Activated naive CD8-positive, alpha-beta T cell treated with anti-CD3 and anti-CD28 coated beads for 36 hours (primary cell): ENCODE measurements around the gene SRSF5. TPM values are rescaled to one million over a fixed set of nuclear protein-coding genes. Genes with fewer than 3 reads are reported as not detected.
A peak's percentile ranks its signal among the peaks of the same experiment; 100 is the strongest.
"Not testable (repeated sequence)": the region's sequence is repeated elsewhere in the genome, so short reads cannot be mapped to it uniquely, and the experiment has no call there.

Source experiments
- DNase-seq: peaks from one replicate; pipeline ENCODE4 v3.0.0; 2021
- H3K27ac Mint-ChIP-seq: one replicate; pipeline ENCODE4 v1.8.0; 2022; ENCODE audit warnings: mild to moderate bottlenecking, moderate library complexity, mixed read lengths
- H3K27me3 Mint-ChIP-seq: one replicate; pipeline ENCODE4 v1.8.0; 2022; ENCODE audit warnings: mild to moderate bottlenecking, mixed read lengths
- H3K36me3 Mint-ChIP-seq: one replicate; pipeline ENCODE4 v1.8.0; 2021; ENCODE audit warnings: mild to moderate bottlenecking, mixed read lengths
- H3K4me1 Mint-ChIP-seq: one replicate; pipeline ENCODE4 v1.8.0; 2021; ENCODE audit warnings: mixed read lengths
- H3K4me3 Mint-ChIP-seq: one replicate; pipeline ENCODE4 v1.8.0; 2022; ENCODE audit warnings: mild to moderate bottlenecking, moderate library complexity, mixed read lengths
- H3K9me3 Mint-ChIP-seq: one replicate; pipeline ENCODE4 v1.8.0; 2022; ENCODE audit warnings: mixed read lengths
- total RNA-seq, 2 experiments: library from RNA; stranded (reverse); gene quantifications; one replicate each; pipeline ENCODE4 v1.2.3, GENCODE V29; 2021

Gene SRSF5
- 100 to 1,000 TPM; 310 to 318 TPM for total RNA-seq

DNA sequence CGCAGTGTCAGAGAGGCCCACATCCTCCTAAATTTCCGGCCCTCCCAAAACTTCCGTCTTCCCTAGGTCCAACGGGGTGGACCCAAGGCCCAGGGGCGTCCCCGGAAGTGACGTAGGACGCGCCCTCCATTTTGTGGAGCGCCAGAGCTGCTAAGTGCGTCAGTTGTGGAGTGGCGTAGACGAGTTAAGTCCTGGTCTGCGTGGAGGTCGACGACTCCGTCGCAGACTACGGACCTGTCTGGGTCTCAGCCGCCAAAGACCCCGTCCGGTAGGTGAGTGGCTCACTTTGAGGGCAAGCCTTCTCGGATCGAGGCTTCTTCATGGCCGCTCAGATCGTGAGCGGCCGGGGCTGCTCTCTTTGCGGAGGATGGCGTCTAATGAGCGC lies at the start of gene SRSF5:
TSS of gene SRSF5 (plus strand) at position 159 of the 385 bp plus-strand sequence. CDS start 1,015 bp downstream, outside the sequence.
- peak within 1 kb of the TSS; percentile 100 for H3K27ac Mint-ChIP-seq
- H3K36me3 Mint-ChIP-seq, result peaks cover 51% of the 10 kb centered on the region
- peaks cover 11% of the 10 kb centered on the region for H3K27me3 Mint-ChIP-seq
- peaks cover 10% of the 10 kb centered on the region for H3K9me3 Mint-ChIP-seq
- H3K4me3 Mint-ChIP-seq, result peak within 1 kb of the TSS; percentile 95
- H3K4me1 Mint-ChIP-seq, result peaks cover 65% of the 10 kb centered on the region
- DNase-seq, result peak; percentile 91

DNA sequence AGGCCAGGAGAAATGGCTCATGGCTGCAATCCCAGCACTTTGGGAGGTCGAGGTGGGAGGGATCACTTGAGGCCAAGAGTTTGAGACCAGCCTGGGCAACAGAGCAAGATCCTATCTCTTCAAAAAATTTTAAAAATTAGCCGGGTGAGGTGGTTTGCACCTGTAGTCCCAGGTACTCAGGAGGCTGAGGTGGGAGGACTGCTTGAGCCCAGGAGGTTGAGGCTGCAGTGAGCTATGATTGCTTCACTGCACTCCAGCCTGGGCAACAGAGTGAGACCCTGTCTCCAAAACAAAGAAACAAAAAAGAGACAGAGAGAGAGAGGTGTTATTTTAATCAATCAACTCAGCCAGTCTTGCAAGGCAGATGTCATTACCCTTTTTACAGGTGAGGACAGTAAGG lies 48.3 kb upstream of the SRSF5 start:
- DNase-seq, H3K27me3 Mint-ChIP-seq, H3K9me3 Mint-ChIP-seq, H3K27ac Mint-ChIP-seq, H3K4me3 Mint-ChIP-seq: not testable (repeated sequence)
- Mint-ChIP-seq H3K36me3 (peaks cover 12% of the 10 kb centered on the region), H3K4me1 (peaks cover 20% of the 10 kb centered on the region)

DNA sequence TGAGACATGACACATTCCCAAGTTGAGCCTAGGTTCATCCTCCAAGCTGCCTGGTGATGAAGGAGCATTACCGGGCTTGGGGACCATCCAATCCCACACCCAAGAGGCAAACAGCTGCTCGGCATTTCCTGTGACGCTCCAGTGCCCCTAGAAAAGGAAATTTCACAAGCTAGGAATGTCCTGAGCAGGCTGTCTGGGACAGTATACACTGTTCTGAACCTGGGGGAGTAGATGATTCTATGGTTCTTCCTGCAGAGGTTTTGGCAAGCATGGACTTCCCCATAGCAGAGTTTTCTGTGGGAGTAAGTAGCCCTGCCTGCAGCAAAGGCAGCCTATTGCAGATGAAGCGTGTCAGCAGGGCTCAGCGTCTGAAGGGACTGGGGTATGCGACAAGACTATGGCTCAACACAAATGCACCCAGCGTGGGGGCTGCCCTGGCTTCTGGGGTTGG lies 47.4 kb upstream of the SRSF5 start:
- Mint-ChIP-seq H3K4me1 (peaks cover 17% of the 10 kb centered on the region), H3K36me3 (peaks cover 10% of the 10 kb centered on the region), H3K27me3 (no peaks in the 10 kb centered on the region), H3K9me3 (no peaks in the 10 kb centered on the region), H3K4me3 (no peak overlapping the region), H3K27ac (no peak overlapping the region)
- no peak for DNase-seq

DNA sequence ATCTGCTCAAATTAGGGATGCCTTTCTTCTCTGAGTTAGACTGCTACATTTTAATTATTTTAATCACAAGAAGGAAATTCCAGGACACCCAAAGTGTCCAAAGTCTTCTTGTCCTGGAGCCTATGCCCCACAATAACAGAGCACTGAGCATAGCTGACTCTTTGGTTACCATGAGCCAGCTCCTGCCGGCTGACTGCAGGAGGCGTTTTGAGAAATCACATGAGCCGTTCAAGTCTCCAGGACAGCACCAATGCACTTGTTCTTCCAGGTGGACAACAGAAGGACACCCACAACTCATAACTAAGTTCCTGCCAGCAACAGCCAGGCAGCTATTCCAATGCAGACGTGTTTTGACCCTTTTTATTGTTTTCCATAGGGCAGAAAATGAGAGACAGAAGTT lies 46.0 kb upstream of the SRSF5 start:
- Mint-ChIP-seq H3K36me3 (peaks cover 2% of the 10 kb centered on the region), H3K4me1 (peaks cover 12% of the 10 kb centered on the region), H3K27me3 (no peaks in the 10 kb centered on the region), H3K4me3 (no peak overlapping the region), H3K9me3 (no peaks in the 10 kb centered on the region), H3K27ac (no peak overlapping the region)
- DNase-seq, result no peak

DNA sequence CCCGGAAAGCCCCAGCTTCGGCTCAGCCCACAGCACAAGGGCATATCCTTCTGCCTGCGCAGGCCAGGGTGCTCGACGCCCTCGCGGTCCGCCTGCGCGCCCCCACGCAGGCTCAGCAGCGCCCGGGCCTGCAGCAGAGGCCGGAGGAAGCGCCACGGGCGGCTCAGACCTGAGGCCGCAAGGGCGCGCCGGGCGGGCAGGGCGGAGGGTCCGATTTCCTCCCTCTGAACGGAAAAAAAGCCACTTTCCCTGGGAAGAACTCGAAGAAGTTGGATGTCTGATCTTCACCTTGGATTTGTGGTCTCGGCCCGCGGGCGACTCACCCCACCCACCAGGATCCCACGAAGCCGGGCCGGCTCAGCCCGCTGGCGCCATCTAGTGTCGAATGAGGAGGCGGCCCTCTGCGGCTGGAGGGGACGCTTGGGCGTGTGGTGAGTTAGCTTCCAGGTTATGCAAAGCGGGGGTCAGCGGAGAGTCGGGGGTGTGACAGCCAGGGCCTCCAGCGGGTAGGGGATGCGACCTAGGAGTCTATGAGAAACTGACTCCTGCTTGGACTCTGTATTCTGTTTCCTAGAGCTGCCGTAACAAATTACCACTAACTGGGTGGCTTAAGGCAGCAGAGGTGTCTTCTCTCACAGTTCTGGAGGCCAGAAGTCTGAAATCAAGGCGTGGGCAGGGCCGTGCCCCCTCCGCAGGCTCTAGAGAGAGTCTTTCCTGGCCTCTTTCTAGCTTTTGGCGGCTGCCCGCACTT lies 40.0 kb upstream of the SRSF5 start:
- peak; percentile 81 for DNase-seq
- Mint-ChIP-seq H3K36me3 (no peaks in the 10 kb centered on the region), H3K4me3 (peak overlapping the region; percentile 65), H3K27me3 (no peaks in the 10 kb centered on the region), H3K4me1 (peaks cover 4% of the 10 kb centered on the region), H3K27ac (peak overlapping the region; percentile 66), H3K9me3 (no peaks in the 10 kb centered on the region)

DNA sequence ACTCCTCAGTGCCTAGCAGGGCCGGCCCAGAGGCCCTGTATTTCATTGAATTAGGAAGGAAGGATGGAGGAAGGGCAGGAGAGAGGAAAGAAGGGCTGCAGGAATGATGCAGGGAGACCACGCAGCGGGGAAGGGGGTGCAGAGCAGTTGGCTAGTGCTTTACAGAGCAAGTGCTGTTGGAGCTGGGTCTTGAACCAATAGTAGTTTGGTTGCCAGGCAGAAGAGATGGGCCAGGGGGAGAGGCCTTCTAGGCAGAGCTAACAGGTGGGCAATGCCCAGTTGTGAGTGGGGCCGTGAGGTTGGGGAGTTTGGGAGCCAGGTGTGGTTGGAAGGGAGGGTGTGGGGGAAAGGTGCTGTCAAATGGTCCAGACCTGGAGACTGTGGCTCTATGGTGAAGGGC lies 39.1 kb upstream of the SRSF5 start:
- no peak for DNase-seq
- no peaks in the 10 kb centered on the region for H3K9me3 Mint-ChIP-seq
- H3K4me3 Mint-ChIP-seq, result no peak overlapping the region
- H3K27ac Mint-ChIP-seq, result no peak overlapping the region
- H3K36me3 Mint-ChIP-seq, result no peaks in the 10 kb centered on the region
- H3K4me1 Mint-ChIP-seq, result peaks cover 4% of the 10 kb centered on the region
- no peaks in the 10 kb centered on the region for H3K27me3 Mint-ChIP-seq

DNA sequence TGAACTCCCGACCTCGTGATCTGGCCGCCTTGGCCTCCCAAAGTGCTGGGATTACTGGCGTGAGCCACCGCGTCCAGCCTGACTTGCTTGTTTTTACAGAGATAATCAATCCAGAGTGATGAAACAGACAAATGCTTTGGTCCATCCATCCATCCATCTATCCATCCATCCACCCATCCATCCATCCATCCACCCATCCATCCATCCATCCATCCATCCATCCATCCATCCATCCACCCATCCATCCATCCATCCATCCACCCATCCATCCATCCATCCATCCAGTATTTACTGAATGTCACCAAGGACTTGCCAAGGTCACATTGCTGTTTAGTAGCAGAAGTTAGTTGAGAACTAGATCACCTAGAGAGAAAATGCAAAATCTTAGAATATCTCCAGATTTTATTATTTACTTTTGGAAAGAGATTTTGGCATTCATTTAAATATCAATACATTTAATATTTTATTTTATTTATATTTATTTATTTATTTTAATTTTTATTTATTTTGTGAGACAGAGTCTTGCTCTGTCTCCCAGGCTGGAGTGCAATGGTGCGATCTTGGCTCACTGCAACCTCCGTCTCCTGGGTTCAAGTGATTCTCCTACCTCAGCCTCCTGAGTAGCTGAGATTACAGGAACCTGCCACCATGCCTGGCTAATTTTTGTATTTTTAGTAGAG lies 34.9 kb upstream of the SRSF5 start:
- not testable (repeated sequence) for DNase-seq, H3K27me3 Mint-ChIP-seq, H3K36me3 Mint-ChIP-seq, H3K4me3 Mint-ChIP-seq, H3K4me1 Mint-ChIP-seq, H3K9me3 Mint-ChIP-seq, H3K27ac Mint-ChIP-seq

DNA sequence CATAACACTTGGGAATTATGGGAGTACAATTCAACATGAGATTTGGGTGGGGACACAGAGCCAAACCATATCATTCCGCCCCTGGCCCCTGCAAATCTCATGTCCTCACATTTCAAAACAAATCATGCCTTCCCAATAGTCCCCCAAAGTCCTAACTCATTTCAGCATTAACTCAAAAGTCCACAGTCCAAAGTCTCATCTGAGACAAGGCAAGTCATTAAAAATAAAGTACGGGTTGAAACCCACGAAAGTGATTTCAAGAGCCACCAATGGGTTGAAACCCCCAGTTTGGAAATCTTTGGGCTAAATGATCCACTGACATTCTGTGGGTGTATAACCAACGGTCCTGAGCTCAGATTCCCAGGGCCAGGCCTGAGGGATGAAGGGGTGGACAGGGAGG lies 30.5 kb upstream of the SRSF5 start:
- H3K27ac Mint-ChIP-seq, H3K36me3 Mint-ChIP-seq, H3K27me3 Mint-ChIP-seq, DNase-seq, H3K4me3 Mint-ChIP-seq, H3K4me1 Mint-ChIP-seq, H3K9me3 Mint-ChIP-seq: not testable (repeated sequence)

DNA sequence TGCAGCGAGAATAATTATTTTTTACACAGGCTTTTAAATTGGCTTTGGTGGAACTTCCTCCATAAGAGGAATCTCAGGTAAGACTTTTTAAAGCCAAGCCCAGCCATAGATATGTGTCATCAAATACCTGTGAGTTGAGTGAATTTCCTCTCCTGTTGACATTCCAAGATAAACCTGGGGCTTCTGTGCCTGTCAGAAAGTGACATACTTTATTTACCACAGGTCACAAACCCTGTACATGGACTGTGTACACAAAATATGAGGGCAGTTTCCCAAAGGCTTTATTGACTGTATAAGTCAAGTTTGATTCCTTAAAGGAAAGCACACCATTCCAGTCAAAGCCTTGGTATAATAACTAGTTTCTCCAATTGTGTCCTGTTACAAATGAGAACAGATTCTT lies 25.9 kb upstream of the SRSF5 start:
- no peak for DNase-seq
- Mint-ChIP-seq H3K27ac (no peak overlapping the region), H3K4me1 (peaks cover 2% of the 10 kb centered on the region), H3K27me3 (no peaks in the 10 kb centered on the region), H3K36me3 (peaks cover 1% of the 10 kb centered on the region), H3K9me3 (no peaks in the 10 kb centered on the region), H3K4me3 (no peak overlapping the region)

DNA sequence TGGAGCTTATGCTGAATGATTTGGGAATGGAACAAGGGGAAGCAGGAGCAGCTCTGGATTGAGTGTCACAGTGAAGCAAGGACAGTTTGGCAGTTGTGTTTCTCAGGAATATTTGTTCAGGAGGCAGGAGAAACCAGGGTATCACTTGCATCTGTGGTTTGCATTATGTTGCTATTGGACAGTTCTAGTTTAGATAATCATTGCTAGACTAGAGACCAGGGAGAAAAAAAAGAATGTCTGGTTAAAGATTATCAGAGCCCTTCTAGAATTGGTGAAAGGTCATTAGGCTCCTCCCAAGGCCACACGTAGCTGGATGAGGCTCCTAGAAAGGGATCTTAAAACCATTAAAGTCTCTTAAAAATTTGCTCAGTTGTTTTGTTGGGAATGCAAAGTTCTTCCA lies 17.0 kb upstream of the SRSF5 start:
- peaks cover 11% of the 10 kb centered on the region for H3K4me1 Mint-ChIP-seq
- H3K9me3 Mint-ChIP-seq, result no peaks in the 10 kb centered on the region
- no peaks in the 10 kb centered on the region for H3K36me3 Mint-ChIP-seq
- no peak overlapping the region for H3K27ac Mint-ChIP-seq
- H3K27me3 Mint-ChIP-seq, result no peaks in the 10 kb centered on the region
- H3K4me3 Mint-ChIP-seq, result no peak overlapping the region
- DNase-seq, result no peak

DNA sequence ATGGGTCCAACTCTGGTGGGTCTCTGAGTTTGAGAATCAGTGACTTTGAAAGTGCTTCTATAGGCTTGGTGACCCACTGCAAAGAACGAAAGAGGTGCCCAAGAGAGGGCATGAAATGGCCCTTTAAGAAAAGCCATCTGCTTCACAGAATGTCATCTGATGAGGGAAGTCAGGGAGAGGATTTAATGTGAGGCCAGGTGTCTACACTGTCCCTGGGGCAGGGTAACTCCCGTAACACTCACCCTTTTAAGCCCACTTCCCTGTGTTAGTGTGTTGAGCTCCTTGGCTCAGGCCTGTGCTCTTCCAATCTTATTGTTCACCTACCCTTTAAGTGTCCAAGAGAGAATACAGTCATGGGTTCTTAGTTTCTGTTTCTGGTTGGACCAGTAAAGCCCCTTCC lies 16.4 kb upstream of the SRSF5 start:
- Mint-ChIP-seq H3K27ac (no peak overlapping the region), H3K36me3 (no peaks in the 10 kb centered on the region), H3K4me1 (peaks cover 16% of the 10 kb centered on the region), H3K4me3 (no peak overlapping the region), H3K9me3 (no peaks in the 10 kb centered on the region), H3K27me3 (no peaks in the 10 kb centered on the region)
- DNase-seq, result no peak

DNA sequence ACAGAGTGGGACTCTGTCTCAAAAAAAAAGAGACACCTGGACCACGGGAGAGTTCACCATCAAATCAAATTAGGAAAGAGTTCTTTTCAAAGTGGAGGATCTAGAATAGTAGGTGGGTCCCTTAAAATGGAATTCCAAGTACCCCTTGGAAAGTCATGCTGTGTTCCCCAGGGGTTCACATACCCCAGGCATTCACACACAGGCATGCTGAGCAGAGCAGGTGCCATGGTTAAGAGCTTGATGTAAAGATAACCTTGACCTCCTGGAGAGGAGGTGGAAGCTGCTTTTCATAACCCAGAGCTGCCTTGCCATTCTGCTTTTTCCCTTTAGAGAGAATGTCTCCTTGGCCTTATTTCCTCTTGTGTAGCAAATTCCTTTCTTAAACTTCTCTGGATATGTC lies 14.2 kb upstream of the SRSF5 start:
- Mint-ChIP-seq H3K4me3 (no peak overlapping the region), H3K4me1 (peaks cover 10% of the 10 kb centered on the region), H3K9me3 (no peaks in the 10 kb centered on the region), H3K36me3 (no peaks in the 10 kb centered on the region), H3K27me3 (no peaks in the 10 kb centered on the region), H3K27ac (no peak overlapping the region)
- DNase-seq, result no peak

DNA sequence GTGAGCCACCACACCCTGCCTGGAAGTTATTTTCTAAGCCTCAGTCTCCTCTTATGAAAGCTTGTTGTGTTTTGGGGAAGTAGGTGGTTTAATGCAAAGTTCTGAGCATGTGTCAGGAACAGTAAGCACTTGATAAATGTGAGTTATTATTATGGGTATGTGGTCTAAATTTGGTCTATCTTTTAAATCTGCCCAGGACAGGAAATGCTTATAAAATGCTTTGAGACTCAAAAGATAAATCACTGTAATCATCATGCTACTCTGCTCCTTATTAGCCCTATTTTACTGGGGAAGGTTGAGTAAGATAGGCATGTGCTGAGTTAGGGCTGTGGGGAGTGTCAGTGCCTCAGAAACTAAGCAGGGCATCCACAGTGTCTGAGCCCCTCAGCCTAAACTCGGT lies 13.1 kb upstream of the SRSF5 start:
- H3K4me3 Mint-ChIP-seq, result no peak overlapping the region
- H3K36me3 Mint-ChIP-seq, result no peaks in the 10 kb centered on the region
- no peak for DNase-seq
- H3K27ac Mint-ChIP-seq, result no peak overlapping the region
- H3K9me3 Mint-ChIP-seq, result no peaks in the 10 kb centered on the region
- no peaks in the 10 kb centered on the region for H3K27me3 Mint-ChIP-seq
- peaks cover 10% of the 10 kb centered on the region for H3K4me1 Mint-ChIP-seq

DNA sequence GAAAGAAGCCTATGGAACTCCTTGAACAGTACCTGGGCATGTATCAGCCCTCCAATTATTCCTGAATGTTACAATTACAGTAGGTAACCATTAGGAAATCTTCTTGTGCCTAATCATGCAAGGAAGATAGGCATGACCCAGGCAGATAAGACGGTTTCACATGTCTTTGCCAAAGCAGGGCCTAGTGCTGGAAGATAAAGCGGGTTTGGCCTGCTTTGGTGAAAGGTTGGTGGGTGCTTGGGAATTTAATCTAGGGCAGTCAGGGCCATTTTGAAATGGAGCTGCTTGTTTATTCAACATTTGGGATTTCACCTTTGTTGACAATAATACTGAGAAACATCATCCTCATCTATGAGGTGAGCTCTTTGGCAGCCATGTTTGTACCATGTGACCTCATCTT lies 12.5 kb upstream of the SRSF5 start:
- no peak for DNase-seq
- Mint-ChIP-seq H3K36me3 (no peaks in the 10 kb centered on the region), H3K27ac (no peak overlapping the region), H3K4me3 (no peak overlapping the region), H3K9me3 (no peaks in the 10 kb centered on the region), H3K27me3 (no peaks in the 10 kb centered on the region), H3K4me1 (peaks cover 10% of the 10 kb centered on the region)

DNA sequence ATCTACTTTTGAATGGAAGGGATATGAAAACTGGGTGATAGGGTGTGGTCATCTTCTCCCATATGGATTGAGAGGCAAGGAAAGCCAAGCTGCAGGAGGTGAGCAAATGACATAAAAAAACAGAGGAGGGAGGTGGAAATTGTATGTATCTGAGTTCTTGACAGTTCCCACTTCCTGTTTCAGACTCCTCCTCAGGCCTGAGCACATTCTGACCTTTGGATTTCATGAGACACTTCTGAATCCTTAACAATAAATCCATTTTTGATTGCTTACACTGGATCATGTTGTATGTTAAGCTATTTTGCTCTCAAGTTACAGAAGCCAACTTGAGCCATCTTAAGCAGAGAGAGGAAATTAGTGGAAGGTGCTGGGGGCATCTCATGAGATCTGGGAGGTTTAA lies 11.6 kb upstream of the SRSF5 start:
- no peaks in the 10 kb centered on the region for H3K27me3 Mint-ChIP-seq
- no peak for DNase-seq
- no peak overlapping the region for H3K4me3 Mint-ChIP-seq
- H3K9me3 Mint-ChIP-seq, result no peaks in the 10 kb centered on the region
- H3K27ac Mint-ChIP-seq, result peak overlapping the region; percentile 69
- H3K4me1 Mint-ChIP-seq, result peaks cover 10% of the 10 kb centered on the region
- no peaks in the 10 kb centered on the region for H3K36me3 Mint-ChIP-seq

DNA sequence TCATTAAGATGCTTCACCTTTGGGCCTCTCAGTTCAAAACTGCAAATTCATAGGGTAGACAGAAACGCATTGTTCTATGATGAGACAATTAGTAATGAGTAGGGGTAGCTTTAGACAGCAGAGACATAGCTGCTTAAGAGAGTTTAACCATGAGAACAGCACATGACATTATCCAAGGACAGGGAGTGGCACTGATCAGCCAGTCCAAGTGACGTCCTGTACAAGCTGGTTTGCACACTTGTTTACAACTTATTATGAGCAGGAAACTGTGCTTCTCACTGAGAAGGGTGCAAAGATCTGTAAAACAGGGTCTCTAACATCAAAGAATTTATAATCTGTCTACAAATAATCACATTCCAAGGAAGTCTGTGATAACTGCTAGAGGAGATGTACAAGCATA lies 11.2 kb upstream of the SRSF5 start:
- Mint-ChIP-seq H3K4me1 (peaks cover 12% of the 10 kb centered on the region), H3K36me3 (no peaks in the 10 kb centered on the region), H3K9me3 (no peaks in the 10 kb centered on the region), H3K27me3 (no peaks in the 10 kb centered on the region), H3K4me3 (no peak overlapping the region), H3K27ac (peak overlapping the region; percentile 69)
- DNase-seq, result no peak
